H9 (cell line): ENCODE measurements around the gene RAP1GAP. TPM values are rescaled to one million over a fixed set of nuclear protein-coding genes. Genes with fewer than 3 reads are reported as not detected.

Source experiments
- DNase-seq: peaks from one replicate; pipeline ENCODE4 v3.0.0-alpha.2; 2017
- H2AFZ ChIP-seq: one replicate; pipeline ENCODE4 v1.6.1; 2013; ENCODE audit warnings: mild to moderate bottlenecking, low read length, control low read depth, moderate library complexity
- H2AK5ac ChIP-seq: 2 replicates; pipeline ENCODE4 v1.6.1; 2013; ENCODE audit warnings: low read length, control low read depth, mixed read lengths; ENCODE audit not compliant: insufficient read length
- H2BK120ac ChIP-seq: one replicate; pipeline ENCODE4 v1.6.1; 2013; ENCODE audit warnings: low read depth, mild to moderate bottlenecking, low read length, control low read depth, inconsistent platforms; ENCODE audit not compliant: poor library complexity, severe bottlenecking
- H2BK12ac ChIP-seq: 2 replicates; pipeline ENCODE4 v1.6.1; 2013; ENCODE audit warnings: low read length, control low read depth, mixed read lengths, low read depth; ENCODE audit not compliant: insufficient read length
- H2BK15ac ChIP-seq: 2 replicates; pipeline ENCODE4 v1.6.1; 2013; ENCODE audit warnings: low read depth, low read length, control low read depth
- H2BK20ac ChIP-seq: one replicate; pipeline ENCODE4 v1.6.1; 2013; ENCODE audit warnings: low read depth, mild to moderate bottlenecking, low read length, control low read depth, inconsistent platforms; ENCODE audit not compliant: poor library complexity, severe bottlenecking
- H2BK5ac ChIP-seq: 2 replicates; pipeline ENCODE4 v1.6.1; 2013; ENCODE audit warnings: low read length, control low read depth, mixed read lengths; ENCODE audit not compliant: insufficient read length
- H3K14ac ChIP-seq: 2 replicates; pipeline ENCODE4 v1.6.1; 2013; ENCODE audit warnings: low read length, control low read depth; ENCODE audit not compliant: insufficient read depth
- H3K18ac ChIP-seq: 2 replicates; pipeline ENCODE4 v1.6.1; 2013; ENCODE audit warnings: low read depth, mild to moderate bottlenecking, mixed read lengths, low read length, control low read depth; ENCODE audit not compliant: insufficient read length
- H3K23ac ChIP-seq: 2 replicates; pipeline ENCODE4 v1.6.1; 2013; ENCODE audit warnings: low read length, control low read depth, mixed read lengths, low read depth; ENCODE audit not compliant: insufficient read length
- H3K23me2 ChIP-seq: 2 replicates; pipeline ENCODE4 v1.6.1; 2013; ENCODE audit warnings: low read depth, mild to moderate bottlenecking, mixed read lengths, low read length, control low read depth; ENCODE audit not compliant: insufficient read length, poor library complexity, severe bottlenecking
- H3K27ac ChIP-seq: 2 replicates; pipeline ENCODE4 v1.5.1; 2013; ENCODE audit warnings: low read length, control low read depth, mixed read lengths, low read depth; ENCODE audit not compliant: insufficient read length
- H3K27me3 ChIP-seq: 2 replicates; pipeline ENCODE4 v1.6.1; 2013; ENCODE audit warnings: low read length, control low read depth, inconsistent platforms; ENCODE audit not compliant: insufficient read depth
- H3K4ac ChIP-seq: 2 replicates; pipeline ENCODE4 v1.6.1; 2013; ENCODE audit warnings: low read depth, mild to moderate bottlenecking, control low read depth, inconsistent platforms, low read length, moderate library complexity
- H3K4me1 ChIP-seq: 2 replicates; pipeline ENCODE4 v1.6.1; 2013; ENCODE audit warnings: low read length, control low read depth, inconsistent platforms; ENCODE audit not compliant: insufficient read depth
- H3K4me2 ChIP-seq: 2 replicates; pipeline ENCODE4 v1.6.1; 2013; ENCODE audit warnings: low read length, control low read depth, mixed read lengths; ENCODE audit not compliant: insufficient read length, insufficient read depth
- H3K56ac ChIP-seq: 2 replicates; pipeline ENCODE4 v1.6.1; 2013; ENCODE audit warnings: low read depth, mild to moderate bottlenecking, mixed read lengths, low read length, control low read depth; ENCODE audit not compliant: insufficient read length
- H3K79me1 ChIP-seq: 2 replicates; pipeline ENCODE4 v1.6.1; 2013; ENCODE audit warnings: low read depth, mild to moderate bottlenecking, moderate library complexity, low read length, control low read depth, inconsistent platforms; ENCODE audit not compliant: insufficient read depth, poor library complexity, severe bottlenecking
- H3K79me2 ChIP-seq: 2 replicates; pipeline ENCODE4 v1.6.1; 2013; ENCODE audit warnings: low read length, control low read depth, inconsistent platforms; ENCODE audit not compliant: insufficient read depth
- H3K9ac ChIP-seq: 2 replicates; pipeline ENCODE4 v1.6.1; 2013; ENCODE audit warnings: low read length, control low read depth, mixed read lengths; ENCODE audit not compliant: insufficient read length; ENCODE audit errors: extremely low read depth
- H3K9me3 ChIP-seq: one replicate; pipeline ENCODE4 v1.6.1; 2013; ENCODE audit warnings: low read depth, low read length, inconsistent platforms; ENCODE audit not compliant: control insufficient read depth
- H3T11ph ChIP-seq: one replicate; pipeline ENCODE4 v1.6.1; 2013; ENCODE audit warnings: mild to moderate bottlenecking, low read length, control low read depth, inconsistent platforms
- H4K20me1 ChIP-seq: one replicate; pipeline ENCODE4 v1.6.1; 2013; ENCODE audit not compliant: control insufficient read depth, insufficient read length, insufficient read depth
- H4K5ac ChIP-seq: 2 replicates; pipeline ENCODE4 v1.6.1; 2013; ENCODE audit warnings: low read depth, mild to moderate bottlenecking, mixed read lengths, low read length, control low read depth; ENCODE audit not compliant: insufficient read length
- H4K8ac ChIP-seq: replicated peaks from 2 replicates; pipeline ENCODE4 v1.6.1; 2013; ENCODE audit warnings: low read length, control low read depth, mixed read lengths, low read depth; ENCODE audit not compliant: insufficient read length
- H4K91ac ChIP-seq: 2 replicates; pipeline ENCODE4 v1.6.1; 2013; ENCODE audit warnings: low read depth, mild to moderate bottlenecking, moderate library complexity, mixed read lengths, low read length, control low read depth; ENCODE audit not compliant: insufficient read length
- H3K27ac Mint-ChIP-seq, 3 experiments: 2 replicates in 2 of 3; 3 replicates in 1 of 3; pipeline ENCODE4 v1.8.0; 2020 to 2021; ENCODE audit warnings: mixed read lengths in 3 of 3, mild to moderate bottlenecking in 1 of 3, moderate library complexity in 1 of 3
- H3K27me3 Mint-ChIP-seq: 2 replicates; pipeline ENCODE4 v1.8.0; 2021; ENCODE audit warnings: low read depth, mild to moderate bottlenecking, moderate library complexity, mixed read lengths
- H3K36me3 Mint-ChIP-seq, 3 experiments: 2 replicates in 2 of 3; 3 replicates in 1 of 3; pipeline ENCODE4 v1.8.0; 2020 to 2021; ENCODE audit warnings: low read depth in 3 of 3, mixed read lengths in 3 of 3; ENCODE audit not compliant: insufficient read depth in 1 of 3
- H3K4me1 Mint-ChIP-seq, 2 experiments: 2 replicates each; pipeline ENCODE4 v1.8.0; 2020; ENCODE audit warnings: mixed read lengths in 2 of 2
- H3K4me3 Mint-ChIP-seq, 2 experiments: 2 replicates in 1 of 2; 3 replicates in 1 of 2; pipeline ENCODE4 v1.8.0; 2020 to 2021; ENCODE audit warnings: mild to moderate bottlenecking in 2 of 2, mixed read lengths in 2 of 2, moderate library complexity in 1 of 2
- H3K9me3 Mint-ChIP-seq, 2 experiments: 2 replicates in 1 of 2; 3 replicates in 1 of 2; pipeline ENCODE4 v1.8.0; 2020; ENCODE audit warnings: mild to moderate bottlenecking in 2 of 2, mixed read lengths in 2 of 2, moderate library complexity in 1 of 2
- CTCF ChIP-seq: fragments of 200-600 bp; sonication (generic); conservative IDR thresholded peaks from 3 replicates; pipeline ENCODE4 v1.8.0; 2021; ENCODE audit warnings: antibody characterized with exemption, mild to moderate bottlenecking
- WGBS: extraction: QIAGEN DNeasy Blood & Tissue Kit; methylation state at CpG from one replicate; pipeline ENCODE4 v1.1.7; 2013; ENCODE audit warnings: missing lambda C conversion rate, low lambda C conversion rate, mixed read lengths; ENCODE audit not compliant: insufficient read length; ENCODE audit errors: extremely low coverage; 5-methylcytosine and 5-hydroxymethylcytosine counted together
- total RNA-seq: library from RNA; stranded (reverse); gene quantifications from 2 replicates; pipeline ENCODE4 v1.2.1, GENCODE V29; 2021

The RAP1GAP gene
- total RNA-seq, 1 experiment from 2014 or later: 7.9 TPM

DNA sequence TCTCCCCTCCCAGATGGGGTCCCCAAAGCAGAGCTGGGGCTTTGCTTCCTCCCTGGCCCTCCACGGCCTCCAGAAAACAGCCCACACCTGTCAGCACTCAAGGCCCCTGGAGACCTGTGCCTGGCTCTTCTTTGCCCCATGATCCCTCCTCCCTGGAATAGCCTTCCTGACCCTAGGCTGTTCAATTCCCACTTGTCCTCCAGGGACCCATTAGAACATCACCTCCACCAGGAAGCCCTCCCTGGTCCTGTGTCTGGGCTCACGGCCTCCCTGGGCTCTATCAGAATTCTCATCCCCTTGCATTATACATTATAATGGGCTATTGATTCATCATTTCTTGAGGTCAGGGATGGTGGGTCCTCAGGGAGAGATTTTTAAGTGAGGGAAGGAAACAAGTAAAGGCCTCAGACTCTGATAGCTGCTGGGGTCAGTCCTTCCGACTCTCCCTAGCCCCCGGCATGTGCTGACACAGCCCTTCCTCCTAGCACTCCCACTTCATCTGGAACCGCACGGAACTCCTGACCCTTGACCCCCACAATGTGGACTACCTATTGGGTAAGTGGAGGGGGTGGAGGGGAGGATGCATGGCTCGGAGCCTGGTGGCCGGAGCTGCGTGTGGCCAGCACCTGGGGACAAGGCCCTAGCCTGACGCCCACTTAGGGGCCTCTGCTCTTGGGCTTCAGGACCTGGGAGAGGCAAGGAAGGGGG lies 99.2 kb downstream of the RAP1GAP start:
- Histone ChIP-seq H3K23ac (no peak overlapping the region), H3K79me1 (no peaks in the 10 kb centered on the region), H3K23me2 (no peaks in the 10 kb centered on the region), H3K9me3 (no peaks in the 10 kb centered on the region), H2BK120ac (no peak overlapping the region), H3K14ac (no peak overlapping the region), H2AFZ (no peak overlapping the region), H3K27me3 (no peaks in the 10 kb centered on the region), H3K18ac (no peak overlapping the region), H3K4me2 (no peak overlapping the region), H3K56ac (no peak overlapping the region), H2BK5ac (no peak overlapping the region), H3K4ac (no peak overlapping the region), H4K91ac (no peak overlapping the region), H2BK15ac (no peak overlapping the region), H3K4me1 (peaks cover 2% of the 10 kb centered on the region; the same call in 1 of the 2 replicates), H3K9ac (no peak overlapping the region), H2BK12ac (no peak overlapping the region), H2BK20ac (no peak overlapping the region), H3K27ac (no peak overlapping the region), H2AK5ac (no peak overlapping the region), H4K8ac (no peak overlapping the region), H3T11ph (no peak overlapping the region), H4K20me1 (no peaks in the 10 kb centered on the region), H4K5ac (no peak overlapping the region), H3K79me2 (no peaks in the 10 kb centered on the region)
- no CpG with 5 or more reads among the region's 10 CpGs for WGBS
- H3K27me3 Mint-ChIP-seq: no peaks in the 10 kb centered on the region
- H3K36me3 Mint-ChIP-seq: peaks cover 2 to 13% (median 7%) of the 10 kb centered on the region in 3 experiments; a peak in 3 of 7 replicates
- H3K4me3 Mint-ChIP-seq: no peak overlapping the region; a peak in 1 of 5 replicates
- H3K9me3 Mint-ChIP-seq: no peaks in the 10 kb centered on the region
- peak overlapping the region in 2 of 3 experiments; percentile 40 to 70; a peak in 2 of 7 replicates for H3K27ac Mint-ChIP-seq
- peaks cover 21 to 24% of the 10 kb centered on the region in 2 experiments for H3K4me1 Mint-ChIP-seq
- TF ChIP-seq CTCF: no peak
- no peak for DNase-seq
